ENCODE data around the gene DPP6. TPM values are rescaled to one million over a fixed set of nuclear protein-coding genes. Genes with fewer than 3 reads are reported as not detected.
A peak's percentile ranks its signal among the peaks of the same experiment; 100 is the strongest.

Gene DPP6
- polyA plus RNA-seq, 1 of the 3 experiments (the other 2 are of a cell fraction), result not detected

GRCh38 chr7:154858836-154859537 lies 806.8 kb downstream of the DPP6 start:
- WGBS (ENCODE audit: low lambda C conversion rate), result 50% methylated on average over 18 of the region's 19 CpGs
- H3K4me1 ChIP-seq (ENCODE audit: control insufficient read depth in 1 of 2, insufficient read depth in 2 of 2, low read depth in 1 of 2, low read length in 1 of 2), result no peaks in the 10 kb centered on the region; a peak in 1 of 4 replicates
- H3K27me3 ChIP-seq (ENCODE audit: insufficient read depth), result no peaks in the 10 kb centered on the region
- peak; percentile 45 for DNase-seq
- H3K79me2 ChIP-seq (ENCODE audit: insufficient read depth), result no peaks in the 10 kb centered on the region
- no peak overlapping the region for H3K9ac ChIP-seq
- no peaks in the 10 kb centered on the region for H3K9me2 ChIP-seq
- H3K4me3 ChIP-seq (ENCODE audit: low read depth in 2 of 2, low read length in 1 of 2), result no peak overlapping the region
- H4K20me1 ChIP-seq (ENCODE audit: insufficient read depth), result no peaks in the 10 kb centered on the region
- ChIA-PET CTCF (interaction anchor here (0.8 to 3.5 kb wide), 6 partner anchors 11 to 486 kb away, joined by 3 to 19 read pairs (median 4); no protein-coding TSS in a partner anchor), POLR2A (no interaction called here)
- TF ChIP-seq FOXJ3 (CRISPR knock-in tag; IDR thresholded peaks at IDR 0.05), result peak; percentile 33; the same call in 1 of the 2 replicates
- TF ChIP-seq FOSL2 (IDR thresholded peaks at IDR 0.05; ENCODE audit: borderline replicate concordance, low read depth), result no peak
- H3K36me3 ChIP-seq (replicated peaks in 1 of 2; ENCODE audit: control insufficient read depth in 1 of 2, insufficient read depth in 2 of 2, low read length in 1 of 2), result no peaks in the 10 kb centered on the region
- no peaks in the 10 kb centered on the region for H3F3A ChIP-seq (replicated peaks; ENCODE audit: insufficient read depth)
- no peak overlapping the region for H2AFZ ChIP-seq (ENCODE audit: low read depth)
- H3K27ac ChIP-seq (ENCODE audit: low read depth in 2 of 2, low read length in 1 of 2), result no peak overlapping the region
- H3K9me3 ChIP-seq, result no peaks in the 10 kb centered on the region
- no peak overlapping the region for H3K4me2 ChIP-seq

- CTCF ChIA-PET, result interaction anchor here (0.8 to 3.5 kb wide), 11 partner anchors 8 to 484 kb away, joined by 3 to 19 read pairs (median 6); no protein-coding TSS in a partner anchor
- Histone ChIP-seq H3K4me2 (no peak overlapping the region), H2AFZ (ENCODE audit: low read depth) (no peak overlapping the region), H3K27me3 (ENCODE audit: insufficient read depth) (no peaks in the 10 kb centered on the region), H3K79me2 (ENCODE audit: insufficient read depth) (no peaks in the 10 kb centered on the region), H3K27ac (ENCODE audit: low read depth in 2 of 2, low read length in 1 of 2) (no peak overlapping the region), H3F3A (replicated peaks; ENCODE audit: insufficient read depth) (no peaks in the 10 kb centered on the region), H3K9me2 (no peaks in the 10 kb centered on the region), H3K9ac (no peak overlapping the region), H3K36me3 (replicated peaks in 1 of 2; ENCODE audit: control insufficient read depth in 1 of 2, insufficient read depth in 2 of 2, low read length in 1 of 2) (no peaks in the 10 kb centered on the region), H4K20me1 (ENCODE audit: insufficient read depth) (no peaks in the 10 kb centered on the region), H3K4me3 (ENCODE audit: low read depth in 2 of 2, low read length in 1 of 2) (no peak overlapping the region), H3K4me1 (ENCODE audit: control insufficient read depth in 1 of 2, insufficient read depth in 2 of 2, low read depth in 1 of 2, low read length in 1 of 2) (peaks cover 0 to 2% of the 10 kb centered on the region in 2 experiments; a peak in 1 of 4 replicates), H3K9me3 (no peaks in the 10 kb centered on the region)
- peak; percentile 20 for DNase-seq
- POLR2A ChIA-PET, result no interaction called here
- 55% methylated on average over 21 of the region's 21 CpGs for WGBS (ENCODE audit: low lambda C conversion rate)
- TF ChIP-seq FOXM1 (IDR thresholded peaks at IDR 0.05; ENCODE audit: low read depth) (no peak), CHD2 (IDR thresholded peaks at IDR 0.05; ENCODE audit: low read length, partially characterized antibody) (no peak), JUND (IDR thresholded peaks at IDR 0.05) (no peak), GATA2 (CRISPR knock-in tag; IDR thresholded peaks at IDR 0.05) (no peak), POLR2AphosphoS5 (IDR thresholded peaks at IDR 0.05; ENCODE audit: low read depth, low read length) (no peak), TCF12 (IDR thresholded peaks at IDR 0.05) (no peak), TAF1 (IDR thresholded peaks at IDR 0.05; ENCODE audit: borderline replicate concordance, low read depth, low read length) (no peak), FOXJ3 (CRISPR knock-in tag; IDR thresholded peaks at IDR 0.05) (no peak), NRF1 (IDR thresholded peaks at IDR 0.05; ENCODE audit: low read depth, low read length) (no peak), TEAD4 (IDR thresholded peaks at IDR 0.05; ENCODE audit: borderline replicate concordance, insufficient read depth) (no peak), NFIC (IDR thresholded peaks at IDR 0.05; ENCODE audit: borderline replicate concordance) (no peak), RCOR1 (IDR thresholded peaks at IDR 0.05; ENCODE audit: low read length) (no peak), RFX5 (IDR thresholded peaks at IDR 0.05; ENCODE audit: low read length) (no peak), SIN3A (IDR thresholded peaks at IDR 0.05; ENCODE audit: borderline replicate concordance, low read depth, low read length) (no peak), RXRA (IDR thresholded peaks at IDR 0.05; ENCODE audit: borderline replicate concordance, low read depth) (no peak), SMC3 (IDR thresholded peaks at IDR 0.05; ENCODE audit: low read depth, low read length) (no peak), MEF2A (IDR thresholded peaks at IDR 0.05; ENCODE audit: borderline replicate concordance, low read depth) (no peak), FOSL2 (IDR thresholded peaks at IDR 0.05; ENCODE audit: borderline replicate concordance, low read depth) (no peak)
- TF ChIP-seq, protein P1, sequence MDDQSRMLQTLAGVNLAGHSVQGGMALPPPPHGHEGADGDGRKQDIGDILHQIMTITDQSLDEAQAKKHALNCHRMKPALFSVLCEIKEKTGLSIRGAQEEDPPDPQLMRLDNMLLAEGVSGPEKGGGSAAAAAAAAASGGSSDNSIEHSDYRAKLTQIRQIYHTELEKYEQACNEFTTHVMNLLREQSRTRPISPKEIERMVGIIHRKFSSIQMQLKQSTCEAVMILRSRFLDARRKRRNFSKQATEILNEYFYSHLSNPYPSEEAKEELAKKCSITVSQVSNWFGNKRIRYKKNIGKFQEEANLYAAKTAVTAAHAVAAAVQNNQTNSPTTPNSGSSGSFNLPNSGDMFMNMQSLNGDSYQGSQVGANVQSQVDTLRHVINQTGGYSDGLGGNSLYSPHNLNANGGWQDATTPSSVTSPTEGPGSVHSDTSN (IDR thresholded peaks at IDR 0.05), result no peak
- TF ChIP-seq, protein P2, sequence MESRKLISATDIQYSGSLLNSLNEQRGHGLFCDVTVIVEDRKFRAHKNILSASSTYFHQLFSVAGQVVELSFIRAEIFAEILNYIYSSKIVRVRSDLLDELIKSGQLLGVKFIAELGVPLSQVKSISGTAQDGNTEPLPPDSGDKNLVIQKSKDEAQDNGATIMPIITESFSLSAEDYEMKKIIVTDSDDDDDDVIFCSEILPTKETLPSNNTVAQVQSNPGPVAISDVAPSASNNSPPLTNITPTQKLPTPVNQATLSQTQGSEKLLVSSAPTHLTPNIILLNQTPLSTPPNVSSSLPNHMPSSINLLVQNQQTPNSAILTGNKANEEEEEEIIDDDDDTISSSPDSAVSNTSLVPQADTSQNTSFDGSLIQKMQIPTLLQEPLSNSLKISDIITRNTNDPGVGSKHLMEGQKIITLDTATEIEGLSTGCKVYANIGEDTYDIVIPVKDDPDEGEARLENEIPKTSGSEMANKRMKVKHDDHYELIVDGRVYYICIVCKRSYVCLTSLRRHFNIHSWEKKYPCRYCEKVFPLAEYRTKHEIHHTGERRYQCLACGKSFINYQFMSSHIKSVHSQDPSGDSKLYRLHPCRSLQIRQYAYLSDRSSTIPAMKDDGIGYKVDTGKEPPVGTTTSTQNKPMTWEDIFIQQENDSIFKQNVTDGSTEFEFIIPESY (IDR thresholded peaks at IDR 0.05; ENCODE audit: borderline replicate concordance, low read depth), result no peak
Measured at GRCh38 chr7:154859747-154860620, 807.8 kb downstream of the DPP6 start.
